Islet of Langerhans (tissue), 1 donor: Measurements from ENCODE around the gene EFNA5.
"Not testable (repeated sequence)": the region's sequence is repeated elsewhere in the genome, so short reads cannot be mapped to it uniquely, and the experiment has no call there.

Source experiments
- FAIRE-seq: peaks from one replicate; lab custom pipeline; 2011; peaks lifted over from hg19 to GRCh38; lab: Jason Lieb, UNC

Gene EFNA5

GRCh38 chr5:107457881-107458280, 212.9 kb downstream of the EFNA5 start:
- no peak for FAIRE-seq

- FAIRE-seq: no peak
Measured at GRCh38 chr5:107457138-107457537, 213.6 kb downstream of the EFNA5 start.

- no peak for FAIRE-seq
Measured at GRCh38 chr5:107456281-107456715, 214.4 kb downstream of the EFNA5 start.

GRCh38 chr5:107455111-107455544, 215.6 kb downstream of the EFNA5 start:
- no peak for FAIRE-seq

- not testable (repeated sequence) for FAIRE-seq
Measured at GRCh38 chr5:107451827-107452226, 218.9 kb downstream of the EFNA5 start.

- no peak for FAIRE-seq
Measured at GRCh38 chr5:107451028-107451427, 219.7 kb downstream of the EFNA5 start.

GRCh38 chr5:107450531-107450930, 220.2 kb downstream of the EFNA5 start:
- FAIRE-seq: no peak

GRCh38 chr5:107449369-107449768, 221.4 kb downstream of the EFNA5 start:
- FAIRE-seq: no peak

- FAIRE-seq: no peak
Measured at GRCh38 chr5:107447587-107447986, 223.2 kb downstream of the EFNA5 start.

- peak; percentile 65 for FAIRE-seq
Measured at GRCh38 chr5:107446972-107447371, 223.8 kb downstream of the EFNA5 start.

- peak; percentile 61 for FAIRE-seq
Measured at GRCh38 chr5:107444300-107444699, 226.4 kb downstream of the EFNA5 start.

GRCh38 chr5:107443897-107444296, 226.8 kb downstream of the EFNA5 start:
- FAIRE-seq: no peak

GRCh38 chr5:107442452-107442851, 228.3 kb downstream of the EFNA5 start:
- no peak for FAIRE-seq

- no peak for FAIRE-seq
Measured at GRCh38 chr5:107439832-107440231, 230.9 kb downstream of the EFNA5 start.

- FAIRE-seq: no peak
Measured at GRCh38 chr5:107437986-107438510, 232.7 kb downstream of the EFNA5 start.

GRCh38 chr5:107437154-107437553, 233.6 kb downstream of the EFNA5 start:
- FAIRE-seq: no peak

- FAIRE-seq: no peak
Measured at GRCh38 chr5:107436201-107436600, 234.5 kb downstream of the EFNA5 start.

GRCh38 chr5:107435061-107435460, 235.7 kb downstream of the EFNA5 start:
- no peak for FAIRE-seq

GRCh38 chr5:107433646-107434045, 237.1 kb downstream of the EFNA5 start:
- FAIRE-seq: not testable (repeated sequence)

GRCh38 chr5:107431998-107432397, 238.7 kb downstream of the EFNA5 start:
- no peak for FAIRE-seq

GRCh38 chr5:107431536-107431935, 239.2 kb downstream of the EFNA5 start:
- no peak for FAIRE-seq

- FAIRE-seq: peak; percentile 68
Measured at GRCh38 chr5:107430071-107430625, 240.6 kb downstream of the EFNA5 start.

GRCh38 chr5:107428303-107428813, 242.4 kb downstream of the EFNA5 start:
- no peak for FAIRE-seq

- no peak for FAIRE-seq
Measured at GRCh38 chr5:107426872-107427271, 243.9 kb downstream of the EFNA5 start.
